ENCODE results near the gene PTCH2.
"Not testable (repeated sequence)": the region's sequence is repeated elsewhere in the genome, so short reads cannot be mapped to it uniquely, and the experiment has no call there.

Gene PTCH2

GRCh38 chr1:44842486-44842861 is 579 bp downstream of the PTCH2 start:
- no peak for DNase-seq (ENCODE audit: low spot score)

DNA sequence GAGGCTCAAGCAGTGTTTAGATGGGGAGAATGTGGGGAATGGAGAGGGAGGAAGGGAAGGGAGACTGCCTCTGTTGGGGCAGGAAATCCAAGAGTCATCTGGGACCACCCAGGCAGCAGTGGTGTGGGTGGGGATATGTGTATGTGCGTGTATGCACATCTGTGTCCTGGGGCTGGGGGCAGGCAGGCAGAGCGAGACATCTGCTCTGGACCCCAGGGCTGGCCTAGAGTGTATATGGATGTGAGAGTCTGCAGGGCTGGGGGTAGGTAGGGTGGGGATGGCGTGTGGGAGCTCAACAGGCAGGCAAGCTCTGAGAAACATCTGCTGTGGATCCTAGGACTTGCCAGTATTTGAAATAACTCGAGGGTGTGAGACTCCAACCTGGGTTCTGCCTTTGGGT is 3.5 kb downstream of the PTCH2 start:
- no peak for DNase-seq (ENCODE audit: low spot score)

DNA sequence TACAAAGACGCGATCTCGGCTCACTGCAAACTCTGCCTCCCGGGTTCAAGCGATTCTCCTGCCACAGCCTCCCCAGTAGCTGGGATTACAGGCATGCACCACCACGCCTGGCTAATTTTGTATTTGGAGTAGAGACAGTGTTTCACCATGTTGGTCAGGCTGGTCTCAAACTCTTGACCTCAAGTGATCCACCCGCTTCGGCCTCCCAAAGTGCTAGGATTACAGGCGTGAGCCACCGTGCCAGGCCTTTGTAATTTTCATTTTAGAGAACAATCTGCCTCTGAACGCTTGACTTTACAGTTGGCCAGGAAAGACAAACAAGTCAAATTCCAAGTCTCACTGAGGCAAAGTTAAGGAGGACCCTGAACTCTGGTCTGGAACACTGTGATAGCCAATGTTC is 4.8 kb downstream of the PTCH2 start:
- DNase-seq (ENCODE audit: low spot score): not testable (repeated sequence)

GRCh38 chr1:44835738-44836675 is 7.0 kb downstream of the PTCH2 start:
- peak; percentile 87 for DNase-seq (ENCODE audit: low spot score)

GRCh38 chr1:44834328-44834727 is 8.7 kb downstream of the PTCH2 start:
- DNase-seq (ENCODE audit: low spot score): no peak

DNA sequence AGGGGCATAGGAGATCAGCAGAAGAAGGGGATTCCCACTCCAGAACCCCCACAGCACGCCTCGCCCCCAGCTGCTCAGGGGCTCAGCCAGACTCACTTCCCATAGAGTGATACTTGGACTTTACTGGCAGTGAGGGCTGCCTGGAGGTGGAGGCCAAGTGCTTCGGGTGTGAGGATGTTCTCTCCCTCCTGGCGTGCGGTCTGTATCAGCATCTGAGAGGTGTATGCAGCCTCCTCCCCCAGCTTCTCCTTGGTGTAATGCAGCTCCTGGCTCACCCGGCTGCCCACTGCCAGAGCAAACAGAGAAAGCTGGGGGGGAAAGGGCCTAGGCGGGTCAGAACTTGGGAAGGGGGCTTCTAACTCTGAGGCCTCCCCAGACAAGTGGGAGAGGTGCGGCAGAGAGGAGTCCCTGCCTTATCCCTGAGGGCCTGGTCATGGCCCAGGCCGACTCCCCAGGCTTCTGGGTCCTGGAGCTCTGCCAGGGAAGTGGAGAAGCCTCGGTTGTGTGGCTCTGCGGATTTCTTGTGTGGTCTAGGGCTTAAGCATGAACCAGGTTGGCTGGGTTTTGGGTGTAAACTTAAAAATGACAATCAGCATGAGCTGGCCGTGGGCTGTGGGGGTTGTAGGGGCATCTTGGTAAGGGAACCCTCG is 10.9 kb downstream of the PTCH2 start:
- no peak for DNase-seq (ENCODE audit: low spot score)

DNA sequence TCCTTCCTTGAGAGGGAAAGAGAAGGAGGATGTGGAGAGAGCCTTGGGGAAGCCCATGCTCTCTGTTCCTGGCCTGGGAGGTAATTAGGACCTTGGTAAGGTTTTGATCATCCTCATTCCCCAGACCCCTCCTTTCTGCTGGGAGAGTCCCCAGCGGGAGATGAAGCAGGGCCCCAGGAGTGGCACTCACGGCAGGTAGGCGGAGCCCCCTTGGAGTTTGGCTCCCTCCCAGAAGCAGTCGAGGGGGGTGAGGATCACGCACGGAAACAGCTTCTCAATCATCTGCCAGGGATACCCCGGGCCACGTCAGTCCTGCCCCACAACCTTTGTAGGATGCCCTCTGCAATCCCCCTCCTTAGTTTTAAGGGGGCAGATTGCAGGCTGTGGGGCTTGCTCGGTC is 11.5 kb downstream of the PTCH2 start:
- no peak for DNase-seq (ENCODE audit: low spot score)

DNA sequence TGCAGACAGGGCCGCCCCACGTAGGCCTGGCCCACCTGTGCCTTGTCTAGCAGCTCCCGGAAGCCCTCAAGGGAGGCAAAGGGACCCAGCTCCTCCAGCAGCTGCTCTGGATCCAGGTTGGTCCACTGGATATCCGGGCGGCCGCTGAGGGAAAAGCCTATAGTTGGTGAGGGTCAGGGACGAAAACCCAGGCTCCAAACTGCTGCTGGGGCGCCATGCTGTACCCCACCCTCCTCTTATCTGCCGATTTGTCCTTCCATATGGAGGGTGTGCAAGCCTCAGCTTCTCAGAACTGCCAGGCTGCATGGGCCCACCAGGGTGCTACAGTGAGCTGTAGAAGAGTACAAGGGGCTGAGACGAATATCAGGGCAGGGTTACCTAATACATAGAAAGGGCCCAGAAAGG is 12.2 kb downstream of the PTCH2 start:
- DNase-seq (ENCODE audit: low spot score): no peak

DNA sequence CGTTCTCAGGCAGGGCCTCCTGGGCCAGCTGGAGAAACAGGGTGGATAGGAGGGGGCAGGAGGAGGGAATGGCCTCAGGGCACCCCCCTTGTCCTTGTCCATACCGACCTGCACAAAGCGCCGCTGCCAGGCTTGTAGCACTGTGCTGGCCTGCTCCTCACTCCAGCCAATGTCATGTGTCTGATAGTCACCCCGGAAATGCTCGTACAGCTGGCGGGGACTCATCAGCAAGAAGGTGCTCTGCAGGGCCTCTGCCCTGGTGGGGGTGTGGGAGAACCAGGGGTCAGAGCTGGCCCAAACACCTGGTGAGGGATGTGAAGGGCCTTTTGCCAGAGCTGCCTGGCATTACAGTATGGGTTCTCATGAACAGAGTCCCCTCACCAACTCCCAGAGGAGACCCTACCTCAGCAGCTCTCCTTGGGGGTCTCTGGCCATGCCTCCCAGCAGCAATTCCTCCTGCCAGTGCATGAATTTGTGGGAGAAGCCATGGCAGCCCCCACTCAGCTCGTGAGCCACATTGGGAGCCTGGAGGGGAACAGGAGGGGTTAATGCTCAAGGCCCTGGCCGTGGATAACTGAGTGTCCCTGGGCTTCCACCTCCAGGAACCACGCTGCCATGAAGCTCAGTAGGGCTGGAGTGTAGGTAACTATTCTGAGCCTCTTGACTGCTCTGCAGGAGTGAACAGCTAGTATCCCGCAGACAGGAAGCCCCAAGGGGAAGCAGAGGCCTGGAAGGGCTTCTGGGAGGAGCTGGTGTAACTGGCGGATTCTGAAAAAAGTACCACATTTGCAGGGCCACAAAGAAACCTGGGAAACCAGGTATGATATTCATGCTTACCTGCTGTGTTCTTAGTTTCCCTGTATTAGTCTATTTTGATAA is 13.3 kb downstream of the PTCH2 start:
- no peak for DNase-seq (ENCODE audit: low spot score)

GRCh38 chr1:44828841-44829440 is 14.1 kb downstream of the PTCH2 start:
- no peak for DNase-seq (ENCODE audit: low spot score)

DNA sequence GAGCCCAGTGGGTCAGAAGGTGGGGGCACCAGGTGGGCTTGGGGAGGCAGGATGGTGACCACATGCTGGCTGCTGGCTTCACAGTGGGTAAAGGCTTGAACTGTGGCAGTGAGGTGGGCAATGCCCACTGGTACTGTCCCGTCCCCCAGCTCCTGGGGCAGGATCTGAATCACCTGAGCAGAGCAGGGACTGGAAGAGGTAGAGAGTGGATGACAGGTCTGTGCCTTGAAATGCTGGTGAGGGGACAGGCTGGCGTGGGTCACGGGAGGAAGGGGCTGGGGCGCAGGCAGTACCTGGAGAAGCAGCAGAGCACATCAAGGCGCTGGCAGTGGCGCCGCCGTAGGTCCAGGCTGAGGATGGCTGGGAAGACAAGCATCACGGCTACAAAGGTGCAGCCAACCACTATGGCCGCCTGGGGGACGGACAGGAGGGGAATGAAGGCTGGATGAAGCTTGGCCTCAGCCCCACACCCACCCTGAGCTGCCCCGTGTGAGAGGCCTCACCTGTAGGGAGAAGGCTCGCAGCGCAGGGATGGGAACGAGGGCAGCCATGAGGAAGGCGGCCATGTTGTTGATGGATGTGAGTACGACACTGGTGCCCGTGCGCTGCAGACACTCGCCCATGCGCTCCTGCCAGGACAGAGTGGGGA is 14.9 kb downstream of the PTCH2 start:
- no peak for DNase-seq (ENCODE audit: low spot score)

- DNase-seq (ENCODE audit: low spot score): no peak
Measured at GRCh38 chr1:44827197-44828002, 15.7 kb downstream of the PTCH2 start.

DNA sequence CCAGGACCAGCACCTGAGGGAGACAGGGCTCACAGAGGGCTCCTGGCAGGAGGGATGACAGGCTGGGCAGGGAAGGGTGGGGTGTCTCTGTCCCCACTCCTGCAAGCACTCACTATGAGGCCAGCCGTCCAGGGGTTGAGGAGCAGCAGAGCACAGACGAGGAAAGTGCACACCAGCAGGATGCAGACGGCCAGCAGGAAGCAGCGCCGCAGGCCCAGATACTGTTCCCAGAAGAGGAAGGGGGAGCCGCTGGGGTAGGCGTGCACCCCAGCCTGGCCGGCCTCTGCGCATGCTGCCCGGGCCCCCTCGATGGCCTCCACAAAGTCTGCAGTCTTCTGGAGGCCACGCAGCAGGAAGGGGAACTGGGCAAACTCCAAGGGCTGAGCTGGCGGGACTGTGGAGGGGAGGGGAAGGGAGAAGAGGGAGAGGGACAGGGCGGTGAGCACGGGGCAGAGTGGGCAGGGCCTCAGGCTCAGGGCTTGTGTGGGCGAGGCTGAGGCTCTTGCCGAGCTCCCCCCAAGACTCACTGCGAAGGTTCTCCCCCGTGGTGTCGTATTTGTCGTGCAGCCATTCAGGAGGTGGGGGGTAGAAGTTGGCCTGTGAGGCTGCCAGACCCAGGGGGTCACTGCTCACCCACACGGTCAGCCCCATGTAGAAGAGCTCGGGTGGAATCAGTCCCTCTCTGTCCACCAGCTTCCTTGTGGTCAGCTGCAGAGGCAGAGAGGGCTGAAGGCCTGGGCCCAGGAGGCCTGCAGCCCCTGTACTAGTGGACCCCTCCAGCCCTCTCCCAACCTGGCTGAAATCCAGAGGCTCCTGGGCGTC is 16.5 kb downstream of the PTCH2 start:
- no peak for DNase-seq (ENCODE audit: low spot score)

- DNase-seq (ENCODE audit: low spot score): not testable (repeated sequence)
Measured at GRCh38 chr1:44824392-44824791, 18.7 kb downstream of the PTCH2 start.

GRCh38 chr1:44822981-44823451 is 20.0 kb downstream of the PTCH2 start:
- DNase-seq (ENCODE audit: low spot score): no peak

GRCh38 chr1:44822131-44822701 is 20.8 kb downstream of the PTCH2 start:
- DNase-seq (ENCODE audit: low spot score): no peak

DNA sequence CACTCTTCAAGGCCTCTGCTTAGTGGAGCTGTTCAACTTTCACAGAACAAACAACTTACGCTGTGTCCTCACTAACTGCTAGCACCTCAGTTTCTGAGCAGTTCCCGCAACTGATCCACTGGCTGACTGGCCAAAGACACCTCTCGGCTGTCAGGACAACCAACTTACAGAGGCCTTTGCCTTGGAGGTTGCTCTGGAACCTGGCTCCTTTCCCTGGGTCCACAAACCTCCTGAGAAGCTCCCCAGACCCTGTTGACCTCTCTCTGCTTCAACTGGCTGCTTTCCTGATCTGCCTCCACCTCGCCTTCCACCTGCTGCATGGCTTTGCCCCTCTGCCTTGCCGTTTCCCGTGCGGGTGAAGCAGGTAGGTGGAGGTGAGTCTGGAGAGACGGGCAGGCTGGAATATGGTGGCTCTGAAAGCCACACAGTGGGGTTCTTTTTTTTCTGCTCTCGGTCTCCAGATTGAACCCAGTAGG is 21.8 kb downstream of the PTCH2 start:
- DNase-seq (ENCODE audit: low spot score): no peak

DNA sequence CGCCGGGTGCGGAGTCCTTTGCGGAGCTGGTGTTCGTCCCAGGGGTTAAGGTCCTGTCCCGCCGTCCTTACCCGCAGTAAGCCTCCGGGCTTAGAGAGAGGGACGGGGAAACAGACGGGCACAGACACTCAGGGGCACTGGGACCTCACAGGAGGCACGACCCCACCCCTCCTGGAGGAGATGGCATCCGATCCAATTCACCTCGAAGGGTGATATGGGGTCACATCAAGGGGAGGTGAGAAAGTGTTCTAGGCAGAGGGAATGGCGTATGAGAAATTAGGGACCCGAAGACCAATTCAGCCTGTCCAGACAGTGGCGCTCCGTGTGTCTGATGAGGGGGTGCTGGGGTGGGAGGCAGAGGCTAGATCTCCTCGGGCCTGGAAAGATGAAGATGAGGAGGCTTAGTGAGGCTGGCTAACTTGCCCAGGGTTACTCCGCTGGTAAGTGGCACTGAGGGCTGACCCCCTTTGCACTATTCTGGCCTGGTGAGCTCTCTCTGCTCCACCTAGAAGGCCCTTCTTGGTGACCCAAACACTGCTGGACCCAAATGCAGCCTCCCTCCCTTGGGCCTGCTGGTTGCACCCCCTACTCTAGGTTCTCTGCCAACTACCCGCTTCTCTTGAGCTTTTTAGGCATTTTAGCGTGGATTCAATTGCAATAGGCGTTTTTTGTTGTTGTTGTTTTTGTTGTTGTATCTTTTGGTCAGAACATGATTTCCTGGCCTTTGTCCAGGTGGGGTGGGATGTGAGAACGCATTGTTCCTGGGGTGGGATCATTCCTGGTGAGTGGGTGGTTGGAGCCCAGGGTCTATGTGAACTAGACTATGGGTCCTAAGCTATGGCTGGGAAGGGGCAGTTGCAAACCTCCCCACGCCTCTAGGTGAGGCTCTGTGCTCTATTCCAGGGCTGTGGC is 22.5 kb downstream of the PTCH2 start:
- no peak for DNase-seq (ENCODE audit: low spot score)
